ENCODE results near the gene TRIO. TPM values are rescaled to one million over a fixed set of nuclear protein-coding genes. Genes with fewer than 3 reads are reported as not detected.

The TRIO gene
- total RNA-seq, 1 experiment from 2014 or later, result 211 TPM

DNA sequence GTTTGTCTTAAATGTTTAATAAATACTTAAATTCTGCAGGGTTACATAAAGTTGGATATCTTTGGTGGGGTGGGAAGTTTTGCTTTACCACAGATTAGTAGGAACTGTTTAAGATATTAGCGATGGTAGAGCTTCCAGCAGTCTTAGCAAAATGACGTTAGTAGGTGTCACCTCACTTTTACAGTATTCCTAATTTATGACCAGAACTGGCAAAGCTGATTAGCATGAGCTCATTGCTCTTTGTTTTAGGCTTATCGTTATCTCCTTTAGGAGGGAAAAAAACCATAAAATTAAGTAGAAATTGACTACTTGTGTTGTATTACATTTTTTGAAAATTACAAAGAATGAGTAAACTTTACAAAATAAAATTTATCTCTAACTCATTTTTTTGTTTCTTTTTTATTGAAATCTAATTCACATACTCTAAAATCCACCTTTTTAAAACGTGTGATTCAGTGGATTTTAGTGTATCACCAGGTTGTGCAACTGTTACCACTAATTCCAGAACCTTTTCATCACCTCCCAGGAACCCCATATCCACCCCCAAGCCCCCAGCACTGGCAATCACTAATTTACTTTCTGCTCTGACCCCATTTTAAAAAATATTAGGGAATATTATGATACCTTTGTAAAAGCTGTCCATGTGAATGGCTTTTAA is 129.5 kb downstream of the TRIO start:
- no peak for DNase-seq
- Histone ChIP-seq H3K4me3 (ENCODE audit: low read length) (no peak overlapping the region), H3K4me2 (ENCODE audit: low read length) (no peak overlapping the region), H3F3A (ENCODE audit: low read length, unreplicated experiment) (peaks cover 12% of the 10 kb centered on the region), H3K9ac (ENCODE audit: low read length) (no peak overlapping the region), H3K79me2 (ENCODE audit: low read length) (peaks cover 96% of the 10 kb centered on the region), H3K9me2 (replicated peaks; ENCODE audit: low read length) (no peaks in the 10 kb centered on the region), H3K36me3 (ENCODE audit: low read depth, low read length) (peaks cover 32% of the 10 kb centered on the region), H3K4me1 (ENCODE audit: insufficient read depth, low read length) (peaks cover 33% of the 10 kb centered on the region), H3K27me3 (ENCODE audit: low read length) (no peaks in the 10 kb centered on the region), H4K20me1 (ENCODE audit: low read length) (no peaks in the 10 kb centered on the region), H3K27ac (ENCODE audit: low read length) (no peak overlapping the region), H3K9me3 (ENCODE audit: low read length) (no peaks in the 10 kb centered on the region), H2AFZ (ENCODE audit: low read length) (no peak overlapping the region)
- no TSS peak for BruUV-seq (replicated peaks)
- ChIA-PET CTCF (no interaction called here), POLR2A (ENCODE audit: unreplicated experiment) (no interaction called here)
- intact Hi-C loops (cut with micrococcal nuclease), result no loop called here
- no peak for TF ChIP-seq EZH2phosphoT487 (IDR thresholded peaks at IDR 0.05; ENCODE audit: borderline replicate concordance, low read length)
- no peak for TF ChIP-seq EZH2 (IDR thresholded peaks at IDR 0.05; ENCODE audit: low read length, unreplicated experiment)
- TF ChIP-seq, protein P1, sequence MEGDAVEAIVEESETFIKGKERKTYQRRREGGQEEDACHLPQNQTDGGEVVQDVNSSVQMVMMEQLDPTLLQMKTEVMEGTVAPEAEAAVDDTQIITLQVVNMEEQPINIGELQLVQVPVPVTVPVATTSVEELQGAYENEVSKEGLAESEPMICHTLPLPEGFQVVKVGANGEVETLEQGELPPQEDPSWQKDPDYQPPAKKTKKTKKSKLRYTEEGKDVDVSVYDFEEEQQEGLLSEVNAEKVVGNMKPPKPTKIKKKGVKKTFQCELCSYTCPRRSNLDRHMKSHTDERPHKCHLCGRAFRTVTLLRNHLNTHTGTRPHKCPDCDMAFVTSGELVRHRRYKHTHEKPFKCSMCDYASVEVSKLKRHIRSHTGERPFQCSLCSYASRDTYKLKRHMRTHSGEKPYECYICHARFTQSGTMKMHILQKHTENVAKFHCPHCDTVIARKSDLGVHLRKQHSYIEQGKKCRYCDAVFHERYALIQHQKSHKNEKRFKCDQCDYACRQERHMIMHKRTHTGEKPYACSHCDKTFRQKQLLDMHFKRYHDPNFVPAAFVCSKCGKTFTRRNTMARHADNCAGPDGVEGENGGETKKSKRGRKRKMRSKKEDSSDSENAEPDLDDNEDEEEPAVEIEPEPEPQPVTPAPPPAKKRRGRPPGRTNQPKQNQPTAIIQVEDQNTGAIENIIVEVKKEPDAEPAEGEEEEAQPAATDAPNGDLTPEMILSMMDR (conservative IDR thresholded peaks at IDR 0.05; ENCODE audit: low read depth, low read length), result no peak
- no peak for ATAC-seq

DNA sequence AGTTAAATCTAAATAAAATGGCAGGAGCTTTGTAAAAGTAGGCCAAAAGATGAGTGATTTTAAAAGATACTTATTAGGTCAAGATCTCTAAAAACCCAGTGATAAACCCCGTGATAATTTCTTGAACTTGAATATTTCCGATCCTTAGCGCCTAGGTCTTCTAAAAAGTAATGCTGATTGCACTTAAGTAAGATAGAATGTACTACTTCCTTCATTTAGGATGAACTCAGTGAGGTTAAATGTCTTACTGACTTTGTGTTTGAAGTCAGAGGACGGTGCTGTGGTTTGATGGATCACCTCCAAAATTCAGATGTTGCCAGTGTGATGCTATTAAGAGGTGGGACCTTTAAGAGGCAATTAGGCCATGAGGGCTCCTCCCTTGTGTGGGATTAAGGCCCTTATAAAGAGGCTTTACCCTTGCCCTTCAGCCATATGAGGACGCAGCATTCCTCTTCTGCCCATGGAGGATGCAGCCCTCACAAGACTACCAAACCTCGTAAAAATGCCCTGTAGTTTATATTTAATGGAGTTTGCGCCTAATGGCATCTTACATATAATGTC is 130.1 kb downstream of the TRIO start:
- peaks cover 27% of the 10 kb centered on the region for H3K4me1 ChIP-seq (ENCODE audit: insufficient read depth, low read length)
- no TSS peak for BruUV-seq (replicated peaks)
- TF ChIP-seq, protein P1 (conservative IDR thresholded peaks at IDR 0.05; ENCODE audit: low read depth, low read length), result no peak
- peaks cover 33% of the 10 kb centered on the region for H3K36me3 ChIP-seq (ENCODE audit: low read depth, low read length)
- H4K20me1 ChIP-seq (ENCODE audit: low read length), result no peaks in the 10 kb centered on the region
- DNase-seq (no peak), ATAC-seq (no peak)
- no peaks in the 10 kb centered on the region for H3K9me2 ChIP-seq (replicated peaks; ENCODE audit: low read length)
- peaks cover 97% of the 10 kb centered on the region for H3K79me2 ChIP-seq (ENCODE audit: low read length)
- peaks cover 8% of the 10 kb centered on the region for H3F3A ChIP-seq (ENCODE audit: low read length, unreplicated experiment)
- no peaks in the 10 kb centered on the region for H3K9me3 ChIP-seq (ENCODE audit: low read length)
- no peak overlapping the region for H3K9ac ChIP-seq (ENCODE audit: low read length)
- intact Hi-C loops (cut with micrococcal nuclease), result no loop called here
- H3K4me3 ChIP-seq (ENCODE audit: low read length), result no peak overlapping the region
- no peaks in the 10 kb centered on the region for H3K27me3 ChIP-seq (ENCODE audit: low read length)
- H3K4me2 ChIP-seq (ENCODE audit: low read length), result no peak overlapping the region
- no peak overlapping the region for H3K27ac ChIP-seq (ENCODE audit: low read length)
- ChIA-PET CTCF (no interaction called here), POLR2A (ENCODE audit: unreplicated experiment) (no interaction called here)
- H2AFZ ChIP-seq (ENCODE audit: low read length), result no peak overlapping the region

DNA sequence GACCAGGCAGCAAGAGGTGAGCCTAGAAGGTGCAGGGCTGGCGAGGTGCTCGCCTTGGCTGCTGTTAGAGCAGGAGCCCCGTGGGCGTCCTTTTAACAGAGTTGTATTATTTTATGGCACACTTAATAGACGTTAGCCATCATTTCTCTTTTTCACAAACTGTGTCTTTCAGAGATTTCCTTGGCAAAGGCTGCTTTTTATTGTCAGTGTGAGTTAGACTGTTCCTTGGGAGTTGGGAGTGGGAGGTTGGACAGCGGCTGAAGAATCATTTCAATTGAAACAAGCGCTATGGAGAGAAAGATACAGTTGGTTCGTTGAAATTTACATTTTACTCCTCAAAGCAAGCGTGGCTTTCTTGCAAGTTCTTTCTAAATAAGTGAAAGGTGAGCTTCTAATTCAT is 133.2 kb downstream of the TRIO start:
- H3K4me2 ChIP-seq (ENCODE audit: low read length), result no peak overlapping the region
- TF ChIP-seq EZH2phosphoT487 (IDR thresholded peaks at IDR 0.05; ENCODE audit: borderline replicate concordance, low read length), result no peak
- TF ChIP-seq, protein P1 (conservative IDR thresholded peaks at IDR 0.05; ENCODE audit: low read depth, low read length), result no peak
- TF ChIP-seq EZH2 (IDR thresholded peaks at IDR 0.05; ENCODE audit: low read length, unreplicated experiment), result no peak
- CTCF ChIA-PET, result no interaction called here
- ATAC-seq (no peak), DNase-seq (no peak)
- intact Hi-C loops (cut with micrococcal nuclease), result no loop called here
- BruUV-seq (replicated peaks), result no TSS peak
- H3F3A ChIP-seq (ENCODE audit: low read length, unreplicated experiment), result no peaks in the 10 kb centered on the region
- no peak overlapping the region for H3K4me3 ChIP-seq (ENCODE audit: low read length)
- H3K9me2 ChIP-seq (replicated peaks; ENCODE audit: low read length), result no peaks in the 10 kb centered on the region
- H3K27ac ChIP-seq (ENCODE audit: low read length), result no peak overlapping the region
- POLR2A ChIA-PET (ENCODE audit: unreplicated experiment), result interaction anchor here (0.6 kb wide), 1 partner anchor 8 kb away, joined by 3 read pairs; no protein-coding TSS in a partner anchor
- H3K9me3 ChIP-seq (ENCODE audit: low read length), result no peaks in the 10 kb centered on the region
- H3K36me3 ChIP-seq (ENCODE audit: low read depth, low read length), result peaks cover 44% of the 10 kb centered on the region
- H3K79me2 ChIP-seq (ENCODE audit: low read length), result peaks cover 95% of the 10 kb centered on the region
- no peak overlapping the region for H3K9ac ChIP-seq (ENCODE audit: low read length)
- H2AFZ ChIP-seq (ENCODE audit: low read length), result no peak overlapping the region
- H4K20me1 ChIP-seq (ENCODE audit: low read length), result no peaks in the 10 kb centered on the region
- H3K27me3 ChIP-seq (ENCODE audit: low read length), result no peaks in the 10 kb centered on the region
- H3K4me1 ChIP-seq (ENCODE audit: insufficient read depth, low read length), result no peaks in the 10 kb centered on the region
